ENCODE measurements around the gene EDN2.

DNA sequence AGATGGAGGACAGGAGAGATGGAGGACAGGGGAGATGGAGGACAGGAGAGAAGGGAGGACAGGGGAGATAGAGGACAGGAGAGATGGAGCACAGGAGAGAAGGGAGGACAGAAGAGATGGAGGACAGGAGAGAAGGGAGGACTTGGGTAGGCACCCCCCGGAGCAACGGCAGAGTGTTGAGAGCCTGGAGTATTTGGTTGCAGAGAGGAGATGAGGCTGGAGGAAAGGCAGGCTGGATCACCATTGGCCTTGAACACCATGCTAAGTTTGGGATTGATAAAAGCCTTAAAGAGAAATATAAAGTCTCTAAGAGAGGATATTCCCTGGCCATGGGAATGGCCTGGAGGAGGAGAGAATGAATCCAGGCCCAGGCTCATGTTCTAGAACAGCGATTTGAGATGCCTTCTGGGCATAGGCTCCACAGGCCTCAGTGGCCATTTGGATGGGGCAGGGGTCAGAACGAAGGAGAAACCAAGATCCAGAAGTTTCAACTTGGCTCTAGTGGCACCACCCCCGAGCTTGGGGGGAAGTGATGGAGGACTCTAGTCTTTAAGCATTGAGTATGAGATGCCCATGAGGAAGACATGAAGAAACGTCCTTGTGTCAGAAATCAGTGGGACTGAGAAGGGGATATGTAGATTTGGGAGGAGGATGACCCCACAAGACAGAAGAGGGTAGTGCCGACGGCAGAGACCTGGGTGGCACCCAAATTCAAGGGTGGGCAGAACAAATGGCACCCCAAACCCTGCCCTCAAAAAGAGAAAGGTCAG is 47.9 kb upstream of the EDN2 start:
- TF ChIP-seq POLR2AphosphoS5 (IDR thresholded peaks at IDR 0.05; ENCODE audit: low read depth, low read length) (no peak), REST (IDR thresholded peaks at IDR 0.05; ENCODE audit: insufficient read depth in 1 of 2, low read depth in 2 of 2, low read length in 2 of 2) (no peak)

Data from PFSK-1 (cell line).